SK-N-SH (cell line): ENCODE measurements around the gene HPCAL1. TPM values are rescaled to one million over a fixed set of nuclear protein-coding genes. Genes with fewer than 3 reads are reported as not detected.

Source experiments
- CTCF ChIA-PET: fragments of 300-600, 350-600 bp; formaldehyde crosslinking; extraction: SDS; loops from one replicate; lab custom pipeline; 2021; lab: Yijun Ruan, JAX
- POLR2A ChIA-PET: fragments of 350-600 bp; sonication (Branson Sonifier 250); formaldehyde crosslinking; extraction: SDS; loops from one replicate; lab custom pipeline; 2020; ENCODE audit warnings: antibody characterized with exemption, inconsistent platforms; lab: Yijun Ruan, JAX
- DNase-seq: peaks from one replicate; pipeline ENCODE4 v3.0.0; 2012
- H2AFZ ChIP-seq: fragments of 200-600 bp; sonication (generic); 2 replicates; pipeline ENCODE4 v1.8.1; 2016; ENCODE audit warnings: antibody characterized with exemption, mild to moderate bottlenecking, low read depth
- H3F3A ChIP-seq: fragments of 200-600 bp; sonication (generic); replicated peaks from 2 replicates; pipeline ENCODE3; 2016; ENCODE audit warnings: antibody characterized with exemption, mild to moderate bottlenecking; ENCODE audit not compliant: insufficient read depth
- H3K27ac ChIP-seq, 2 experiments: fragments of 200-500 bp in 1 of 2; fragments of 200-600 bp in 1 of 2; sonication (Bioruptor generic) in 1 of 2; sonication (generic), shearing (Covaris generic) in 1 of 2; 2 replicates each; pipeline versions ENCODE4 v1.5.1 to v1.6.1; 2014 to 2016; ENCODE audit warnings: low read depth in 2 of 2, inconsistent platforms in 1 of 2, low read length in 1 of 2, mild to moderate bottlenecking in 1 of 2, mixed read lengths in 1 of 2
- H3K27me3 ChIP-seq: fragments of 200-600 bp; sonication (generic), shearing (Covaris generic); 2 replicates; pipeline ENCODE4 v1.6.1; 2016; ENCODE audit warnings: mixed run types; ENCODE audit not compliant: insufficient read depth
- H3K36me3 ChIP-seq, 2 experiments: fragments of 200-500 bp in 1 of 2; fragments of 200-600 bp in 1 of 2; sonication (Bioruptor generic) in 1 of 2; sonication (generic) in 1 of 2; replicated peaks in 1 of 2; 2 replicates each; pipeline versions ENCODE3 to v1.5.1; 2014 to 2016; ENCODE audit warnings: low read length in 1 of 2, mild to moderate bottlenecking in 1 of 2; ENCODE audit not compliant: insufficient read depth in 2 of 2, control insufficient read depth in 1 of 2
- H3K4me1 ChIP-seq, 2 experiments: fragments of 200-500 bp in 1 of 2; fragments of 200-600 bp in 1 of 2; sonication (Bioruptor generic) in 1 of 2; sonication (generic), shearing (Covaris generic) in 1 of 2; 2 replicates each; pipeline versions ENCODE4 v1.5.1 to v1.6.1; 2014 to 2016; ENCODE audit warnings: low read depth in 1 of 2, low read length in 1 of 2, mixed run types in 1 of 2; ENCODE audit not compliant: insufficient read depth in 2 of 2, control insufficient read depth in 1 of 2
- H3K4me2 ChIP-seq: fragments of 200-600 bp; sonication (generic), shearing (Covaris generic); 2 replicates; pipeline ENCODE4 v1.6.1; 2017; ENCODE audit warnings: mixed run types
- H3K4me3 ChIP-seq, 2 experiments: fragments of 200-500 bp in 1 of 2; fragments of 200-600 bp in 1 of 2; sonication (Bioruptor generic) in 1 of 2; sonication (generic), shearing (Covaris generic) in 1 of 2; 2 replicates each; pipeline versions ENCODE4 v1.5.1 to v1.8.1; 2014 to 2016; ENCODE audit warnings: low read depth in 2 of 2, inconsistent platforms in 1 of 2, low read length in 1 of 2, mild to moderate bottlenecking in 1 of 2, mixed read lengths in 1 of 2, moderate library complexity in 1 of 2
- H3K79me2 ChIP-seq: fragments of 200-600 bp; sonication (generic); 2 replicates; pipeline ENCODE4 v1.8.1; 2017; ENCODE audit warnings: mild to moderate bottlenecking; ENCODE audit not compliant: insufficient read depth
- H3K9ac ChIP-seq: fragments of 200-600 bp; sonication (generic); 2 replicates; pipeline ENCODE4 v1.6.1; 2017; ENCODE audit warnings: mixed run types
- H3K9me2 ChIP-seq: fragments of 200-600 bp; sonication (generic); 2 replicates; pipeline ENCODE4 v1.6.1; 2017; ENCODE audit warnings: mixed run types
- H3K9me3 ChIP-seq: fragments of 200-600 bp; sonication (generic); 2 replicates; pipeline ENCODE4 v1.6.1; 2017; ENCODE audit warnings: mixed run types, mild to moderate bottlenecking, moderate library complexity
- H4K20me1 ChIP-seq: fragments of 200-600 bp; sonication (generic); 2 replicates; pipeline ENCODE4 v1.6.1; 2017; ENCODE audit warnings: mild to moderate bottlenecking, mixed run types; ENCODE audit not compliant: insufficient read depth
- FOSL2 ChIP-seq: IDR thresholded peaks from 2 replicates; pipeline ENCODE4 v1.4.0; 2012; ENCODE audit warnings: low read depth, mild to moderate bottlenecking, moderate library complexity, borderline replicate concordance
- FOXM1 ChIP-seq: IDR thresholded peaks from 2 replicates; pipeline ENCODE4 v1.4.0; 2012; ENCODE audit warnings: low read depth, mild to moderate bottlenecking
- JUND ChIP-seq: IDR thresholded peaks from 2 replicates; pipeline ENCODE4 v1.4.0; 2012
- MEF2A ChIP-seq: IDR thresholded peaks from 2 replicates; pipeline ENCODE4 v1.4.0; 2012; ENCODE audit warnings: low read depth, borderline replicate concordance
- MXI1 ChIP-seq: IDR thresholded peaks from 2 replicates; pipeline ENCODE4 v1.6.1; 2012; ENCODE audit warnings: mild to moderate bottlenecking, low read depth, low read length, improper control_type of control experiment
- NFIC ChIP-seq: IDR thresholded peaks from 2 replicates; pipeline ENCODE4 v1.4.0; 2012; ENCODE audit warnings: borderline replicate concordance
- POLR2AphosphoS5 ChIP-seq: IDR thresholded peaks from 2 replicates; pipeline ENCODE4 v1.6.1; 2012; ENCODE audit warnings: low read depth, low read length
- RAD21 ChIP-seq: IDR thresholded peaks from 2 replicates; pipeline ENCODE4 v1.6.1; 2012; ENCODE audit warnings: mild to moderate bottlenecking, low read length
- RFX5 ChIP-seq: IDR thresholded peaks from 2 replicates; pipeline ENCODE4 v1.6.1; 2012; ENCODE audit warnings: mild to moderate bottlenecking, improper control_type of control experiment, low read length
- SMC3 ChIP-seq: IDR thresholded peaks from 2 replicates; pipeline ENCODE4 v1.6.1; 2012; ENCODE audit warnings: low read depth, low read length, improper control_type of control experiment
- TAF1 ChIP-seq: IDR thresholded peaks from 2 replicates; pipeline ENCODE4 v1.6.1; 2012; ENCODE audit warnings: low read depth, mild to moderate bottlenecking, low read length, moderate library complexity, borderline replicate concordance
- TCF12 ChIP-seq: IDR thresholded peaks from 2 replicates; pipeline ENCODE4 v1.4.0; 2012
- YY1 ChIP-seq: IDR thresholded peaks from 2 replicates; pipeline ENCODE4 v1.4.0; 2012; ENCODE audit warnings: low read depth, mild to moderate bottlenecking
- WGBS: methylation state at CpG from one replicate; pipeline ENCODE4 v1.1.6; 2017; ENCODE audit warnings: low lambda C conversion rate; 5-methylcytosine and 5-hydroxymethylcytosine counted together
- polyA plus RNA-seq, 3 experiments: library from polyadenylated mRNA; depleted of rRNA; stranded (reverse); fragments of >200 nt; gene quantifications; 2 replicates each; pipeline ENCODE4 v1.2.3, GENCODE V29; 2012
- TF ChIP-seq, protein P1 (sequence below): fragments of 150-350 bp; IDR thresholded peaks from 2 replicates; pipeline ENCODE4 v1.6.1; 2017; ENCODE audit warnings: antibody characterized with exemption, low read length, low read depth, borderline replicate concordance
- TF ChIP-seq, protein P2 (sequence below): IDR thresholded peaks from 2 replicates; pipeline ENCODE4; 2012
- TF ChIP-seq, protein P3 (sequence below): IDR thresholded peaks from 2 replicates; pipeline ENCODE4 v1.4.0; 2012; ENCODE audit warnings: low read depth
- TF ChIP-seq, protein P4 (sequence below): fragments of 150-350 bp; IDR thresholded peaks from 2 replicates; pipeline ENCODE4 v1.6.1; 2016; ENCODE audit warnings: mild to moderate bottlenecking, low read depth, low read length
- TF ChIP-seq, protein P5 (sequence below): fragments of 200-600 bp; sonication (generic); IDR thresholded peaks from 2 replicates; pipeline ENCODE4 v1.6.1; 2017; ENCODE audit warnings: antibody characterized with exemption, mild to moderate bottlenecking, moderate library complexity

HPCAL1 gene
- polyA plus RNA-seq, 1 of the 3 experiments (the other 2 are of a cell fraction): 77.0 TPM

DNA sequence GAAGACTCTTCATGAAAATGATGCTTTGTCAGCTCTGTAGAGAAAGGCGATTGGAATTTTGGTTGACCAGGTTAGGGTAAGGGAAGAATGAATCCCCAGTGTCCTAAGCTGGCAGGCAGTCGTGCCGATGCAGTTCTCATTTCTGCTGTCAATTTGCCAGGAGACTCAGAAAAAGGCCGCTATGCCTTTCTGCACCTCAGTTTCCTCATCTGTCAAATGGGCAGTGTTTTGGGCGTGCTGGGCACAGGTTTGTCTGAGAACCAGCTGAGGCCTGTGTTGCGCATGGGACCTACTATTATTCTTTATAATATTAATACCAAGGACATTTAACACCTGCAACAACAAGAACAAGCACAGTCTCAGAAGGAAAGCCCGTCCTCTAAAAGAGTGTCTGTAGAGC lies 50.3 kb downstream of the HPCAL1 start:
- Histone ChIP-seq H3K27ac (no peak overlapping the region; a peak in 1 of 4 replicates), H3K4me3 (no peak overlapping the region), H2AFZ (no peak overlapping the region), H3K9ac (no peak overlapping the region), H3K27me3 (no peaks in the 10 kb centered on the region), H3K79me2 (no peaks in the 10 kb centered on the region; the same call in 1 of the 2 replicates), H3K9me2 (no peaks in the 10 kb centered on the region), H3K4me1 (peaks cover 0 to 31% of the 10 kb centered on the region in 2 experiments; a peak in 1 of 4 replicates), H3F3A (no peaks in the 10 kb centered on the region), H4K20me1 (peaks cover 8% of the 10 kb centered on the region; the same call in 1 of the 2 replicates), H3K36me3 (no peaks in the 10 kb centered on the region), H3K9me3 (no peaks in the 10 kb centered on the region), H3K4me2 (no peak overlapping the region)
- TF ChIP-seq, protein P1, sequence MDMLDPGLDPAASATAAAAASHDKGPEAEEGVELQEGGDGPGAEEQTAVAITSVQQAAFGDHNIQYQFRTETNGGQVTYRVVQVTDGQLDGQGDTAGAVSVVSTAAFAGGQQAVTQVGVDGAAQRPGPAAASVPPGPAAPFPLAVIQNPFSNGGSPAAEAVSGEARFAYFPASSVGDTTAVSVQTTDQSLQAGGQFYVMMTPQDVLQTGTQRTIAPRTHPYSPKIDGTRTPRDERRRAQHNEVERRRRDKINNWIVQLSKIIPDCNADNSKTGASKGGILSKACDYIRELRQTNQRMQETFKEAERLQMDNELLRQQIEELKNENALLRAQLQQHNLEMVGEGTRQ: no peak
- TF ChIP-seq FOXM1: no peak
- TF ChIP-seq MXI1: no peak
- no peak for TF ChIP-seq POLR2AphosphoS5
- TF ChIP-seq JUND: no peak
- TF ChIP-seq, protein P2, sequence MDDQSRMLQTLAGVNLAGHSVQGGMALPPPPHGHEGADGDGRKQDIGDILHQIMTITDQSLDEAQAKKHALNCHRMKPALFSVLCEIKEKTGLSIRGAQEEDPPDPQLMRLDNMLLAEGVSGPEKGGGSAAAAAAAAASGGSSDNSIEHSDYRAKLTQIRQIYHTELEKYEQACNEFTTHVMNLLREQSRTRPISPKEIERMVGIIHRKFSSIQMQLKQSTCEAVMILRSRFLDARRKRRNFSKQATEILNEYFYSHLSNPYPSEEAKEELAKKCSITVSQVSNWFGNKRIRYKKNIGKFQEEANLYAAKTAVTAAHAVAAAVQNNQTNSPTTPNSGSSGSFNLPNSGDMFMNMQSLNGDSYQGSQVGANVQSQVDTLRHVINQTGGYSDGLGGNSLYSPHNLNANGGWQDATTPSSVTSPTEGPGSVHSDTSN: no peak
- no peak for TF ChIP-seq TCF12
- no peak for TF ChIP-seq YY1
- TF ChIP-seq, protein P3, sequence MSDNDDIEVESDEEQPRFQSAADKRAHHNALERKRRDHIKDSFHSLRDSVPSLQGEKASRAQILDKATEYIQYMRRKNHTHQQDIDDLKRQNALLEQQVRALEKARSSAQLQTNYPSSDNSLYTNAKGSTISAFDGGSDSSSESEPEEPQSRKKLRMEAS: no peak
- no peak for TF ChIP-seq SMC3
- TF ChIP-seq, protein P4, sequence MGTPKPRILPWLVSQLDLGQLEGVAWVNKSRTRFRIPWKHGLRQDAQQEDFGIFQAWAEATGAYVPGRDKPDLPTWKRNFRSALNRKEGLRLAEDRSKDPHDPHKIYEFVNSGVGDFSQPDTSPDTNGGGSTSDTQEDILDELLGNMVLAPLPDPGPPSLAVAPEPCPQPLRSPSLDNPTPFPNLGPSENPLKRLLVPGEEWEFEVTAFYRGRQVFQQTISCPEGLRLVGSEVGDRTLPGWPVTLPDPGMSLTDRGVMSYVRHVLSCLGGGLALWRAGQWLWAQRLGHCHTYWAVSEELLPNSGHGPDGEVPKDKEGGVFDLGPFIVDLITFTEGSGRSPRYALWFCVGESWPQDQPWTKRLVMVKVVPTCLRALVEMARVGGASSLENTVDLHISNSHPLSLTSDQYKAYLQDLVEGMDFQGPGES: no peak
- TF ChIP-seq RAD21: no peak
- no peak for TF ChIP-seq NFIC
- TF ChIP-seq MEF2A: no peak
- no peak for TF ChIP-seq TAF1
- TF ChIP-seq FOSL2: no peak
- TF ChIP-seq, protein P5, sequence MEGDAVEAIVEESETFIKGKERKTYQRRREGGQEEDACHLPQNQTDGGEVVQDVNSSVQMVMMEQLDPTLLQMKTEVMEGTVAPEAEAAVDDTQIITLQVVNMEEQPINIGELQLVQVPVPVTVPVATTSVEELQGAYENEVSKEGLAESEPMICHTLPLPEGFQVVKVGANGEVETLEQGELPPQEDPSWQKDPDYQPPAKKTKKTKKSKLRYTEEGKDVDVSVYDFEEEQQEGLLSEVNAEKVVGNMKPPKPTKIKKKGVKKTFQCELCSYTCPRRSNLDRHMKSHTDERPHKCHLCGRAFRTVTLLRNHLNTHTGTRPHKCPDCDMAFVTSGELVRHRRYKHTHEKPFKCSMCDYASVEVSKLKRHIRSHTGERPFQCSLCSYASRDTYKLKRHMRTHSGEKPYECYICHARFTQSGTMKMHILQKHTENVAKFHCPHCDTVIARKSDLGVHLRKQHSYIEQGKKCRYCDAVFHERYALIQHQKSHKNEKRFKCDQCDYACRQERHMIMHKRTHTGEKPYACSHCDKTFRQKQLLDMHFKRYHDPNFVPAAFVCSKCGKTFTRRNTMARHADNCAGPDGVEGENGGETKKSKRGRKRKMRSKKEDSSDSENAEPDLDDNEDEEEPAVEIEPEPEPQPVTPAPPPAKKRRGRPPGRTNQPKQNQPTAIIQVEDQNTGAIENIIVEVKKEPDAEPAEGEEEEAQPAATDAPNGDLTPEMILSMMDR: no peak
- TF ChIP-seq RFX5: no peak
- POLR2A ChIA-PET: no interaction called here
- CTCF ChIA-PET: interaction anchor here (0.8 to 2.5 kb wide), 7 partner anchors 9 to 56 kb away, joined by 3 to 13 read pairs (median 3); partner anchors contain the start of gene HPCAL1
- WGBS: 97% methylated on average over 7 of the region's 7 CpGs
- DNase-seq: no peak
